K562 (cell line): Measurements from ENCODE around the gene CASTOR1.

ENCODE experiments used
- CEBPB ChIP-seq: fragments of 450-650 bp; IDR thresholded peaks from 2 replicates; pipeline ENCODE4 v1.6.1; 2016; ENCODE audit warnings: missing genetic modification characterization, missing compliant biosample characterization
- CTCF ChIP-seq, 3 experiments: IDR thresholded peaks in 2 of 3; conservative IDR thresholded peaks in 1 of 3; 2 replicates each; pipeline ENCODE4 v1.5.1; 2011 to 2012; ENCODE audit warnings: low read length in 3 of 3, mild to moderate bottlenecking in 3 of 3, control low read depth in 2 of 3, improper control_type of control experiment in 1 of 3, inconsistent platforms in 1 of 3, low read depth in 1 of 3, mixed read lengths in 1 of 3, moderate library complexity in 1 of 3; ENCODE audit not compliant: insufficient read depth in 2 of 3
- HOXB6 ChIP-seq: fragments of 250-450 bp; sonication (Bioruptor Pico); IDR thresholded peaks from 2 replicates; pipeline ENCODE4 v1.5.1; 2022; ENCODE audit warnings: mild to moderate bottlenecking, borderline replicate concordance
- MAFF ChIP-seq: IDR thresholded peaks from 2 replicates; pipeline ENCODE4 v1.6.1; 2012; ENCODE audit warnings: low read length, improper control_type of control experiment
- SMARCC2 ChIP-seq: fragments of 450-650 bp; IDR thresholded peaks from 2 replicates; pipeline ENCODE4 v1.6.1; 2017; ENCODE audit warnings: antibody characterized with exemption, moderate library complexity, mild to moderate bottlenecking, low read depth
- ZNF717 ChIP-seq: fragments of 250-450 bp; sonication (Bioruptor Pico); IDR thresholded peaks from 2 replicates; pipeline ENCODE4 v1.5.0; 2021

DNA sequence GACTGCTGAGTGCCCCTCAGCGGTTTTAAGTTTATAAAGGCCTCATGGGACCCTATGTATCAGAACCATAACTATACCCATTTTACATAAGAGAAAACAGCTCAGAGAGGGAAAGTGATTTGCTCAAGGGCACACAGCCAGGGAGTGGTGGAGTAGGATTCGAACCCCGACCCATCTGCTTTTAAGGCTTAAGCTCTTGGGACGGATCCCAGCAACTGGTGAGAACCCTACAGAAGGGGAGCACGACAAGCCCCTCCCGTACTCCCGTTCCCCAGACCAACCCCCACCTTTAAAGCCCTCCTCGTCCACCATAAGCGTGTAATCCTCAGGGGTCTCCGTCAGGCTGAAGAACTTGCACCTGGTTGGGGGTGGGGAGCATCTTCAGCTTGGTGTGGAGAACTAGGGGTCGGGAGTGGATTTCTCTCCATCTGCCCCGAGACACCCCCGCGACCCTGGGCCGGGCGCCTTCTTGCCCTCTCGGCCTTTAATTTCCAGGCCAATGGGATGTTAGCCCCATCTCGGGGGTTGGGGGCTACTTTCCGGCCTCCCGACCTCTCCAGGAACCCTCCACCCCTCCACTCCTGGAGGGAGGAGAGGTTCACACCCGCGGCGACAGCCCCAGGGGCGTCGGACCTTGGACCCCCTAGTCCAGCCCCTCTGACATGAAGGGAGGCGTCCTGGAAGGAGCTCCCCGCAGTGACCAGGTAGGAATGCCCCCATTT, 725 bp downstream of the CASTOR1 start:
- TF ChIP-seq ZNF717 (CRISPR knock-in tag) = no peak
- no peak for TF ChIP-seq MAFF
- TF ChIP-seq CTCF (IDR thresholded peaks at IDR 0.05 in 2 of 3, conservative IDR thresholded peaks at IDR 0.05 in 1 of 3; ENCODE audit: insufficient read depth in 2 of 3, low read depth in 1 of 3, low read length in 3 of 3) = no peak
- no peak for TF ChIP-seq HOXB6 (CRISPR knock-in tag)
- no peak for TF ChIP-seq CEBPB (tag)
- TF ChIP-seq SMARCC2 = no peak
